Transverse colon (tissue), 3 donors: ENCODE measurements around the gene RAB30.

Source experiments
- CTCF ChIP-seq, 5 experiments: fragments of 200-600 bp in 3 of 5; fragments of 450-650 bp in 2 of 5; sonication (generic) in 3 of 5; IDR thresholded peaks; 1 replicate in 2 of 5; 2 replicates in 3 of 5; pipeline ENCODE4 v1.5.1; 2016 to 2017; ENCODE audit warnings: antibody characterized with exemption in 5 of 5, inconsistent platforms in 3 of 5, mild to moderate bottlenecking in 2 of 5, moderate library complexity in 1 of 5
- POLR2A ChIP-seq: fragments of 450-650 bp; IDR thresholded peaks from one replicate; pipeline ENCODE4 v1.6.1; 2016; ENCODE audit warnings: antibody characterized with exemption, mild to moderate bottlenecking, moderate library complexity

- TF ChIP-seq CTCF (IDR thresholded peaks at IDR 0.05): no peak
- no peak for TF ChIP-seq POLR2A
These were observed 101.9 kb downstream of the RAB30 start for GRCh38 chr11:82969811-82970210.
